HG03025 (cell line): Measurements from ENCODE around the gene CLIP3.
A peak's percentile ranks its signal among the peaks of the same experiment; 100 is the strongest.
"Not testable (repeated sequence)": the region's sequence is repeated elsewhere in the genome, so short reads cannot be mapped to it uniquely, and the experiment has no call there.

Experiments used
- ATAC-seq: cut with Tn5 transposase; IDR thresholded peaks from one replicate; pipeline ENCODE4 v1.9.1; 2021; ENCODE audit warnings: mild to moderate bottlenecking, moderate library complexity; ENCODE audit not compliant: unreplicated experiment, low FRiP score

Gene CLIP3

DNA sequence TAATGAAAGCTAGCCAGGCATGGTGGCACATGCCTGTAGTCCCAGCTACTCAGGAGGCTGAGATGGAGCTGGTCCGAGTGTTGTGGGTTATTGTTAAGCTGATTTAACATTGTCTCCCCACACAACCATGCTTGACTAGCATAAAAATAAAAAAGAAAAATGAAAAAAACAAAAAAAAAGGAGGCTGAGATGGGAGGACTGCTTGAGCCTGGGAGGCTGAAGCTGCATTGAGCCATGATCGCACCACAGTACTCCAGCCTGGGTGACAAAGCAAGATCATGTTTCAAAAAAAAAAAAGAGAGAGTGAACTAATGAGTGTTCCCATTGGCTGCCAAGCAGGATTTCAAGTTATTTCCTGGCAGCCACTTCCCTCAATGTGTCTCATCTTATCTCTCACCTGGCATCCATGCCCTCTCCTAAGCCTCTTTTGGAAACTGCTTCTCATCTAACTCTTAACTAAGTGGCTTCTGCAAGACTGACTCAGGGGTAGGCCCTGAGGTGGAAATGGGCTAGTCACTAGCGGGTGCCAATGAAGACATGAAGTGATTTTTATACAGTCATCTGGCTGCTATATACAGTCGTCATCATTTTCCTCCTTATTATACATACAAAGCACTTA lies 16.5 kb upstream of the CLIP3 start:
- no peak for ATAC-seq

DNA sequence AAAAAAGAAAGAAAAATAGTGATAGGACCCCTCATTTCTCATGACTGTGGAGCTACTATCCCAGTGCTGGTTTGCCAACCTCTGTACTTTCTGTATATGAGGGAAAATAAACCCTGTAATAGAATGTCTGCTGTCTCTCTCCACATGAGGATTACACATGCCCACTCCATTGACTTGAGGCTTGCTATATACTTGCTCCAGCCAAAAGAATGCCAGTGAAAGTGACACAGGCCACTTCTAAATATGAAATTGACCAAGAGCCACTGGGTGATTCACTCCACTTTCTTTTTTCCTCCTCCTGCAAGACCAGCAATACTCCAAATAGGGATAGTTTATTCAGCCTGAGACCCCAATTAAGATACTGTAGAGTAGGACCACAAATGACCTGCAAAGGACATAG lies 15.2 kb upstream of the CLIP3 start:
- no peak for ATAC-seq

DNA sequence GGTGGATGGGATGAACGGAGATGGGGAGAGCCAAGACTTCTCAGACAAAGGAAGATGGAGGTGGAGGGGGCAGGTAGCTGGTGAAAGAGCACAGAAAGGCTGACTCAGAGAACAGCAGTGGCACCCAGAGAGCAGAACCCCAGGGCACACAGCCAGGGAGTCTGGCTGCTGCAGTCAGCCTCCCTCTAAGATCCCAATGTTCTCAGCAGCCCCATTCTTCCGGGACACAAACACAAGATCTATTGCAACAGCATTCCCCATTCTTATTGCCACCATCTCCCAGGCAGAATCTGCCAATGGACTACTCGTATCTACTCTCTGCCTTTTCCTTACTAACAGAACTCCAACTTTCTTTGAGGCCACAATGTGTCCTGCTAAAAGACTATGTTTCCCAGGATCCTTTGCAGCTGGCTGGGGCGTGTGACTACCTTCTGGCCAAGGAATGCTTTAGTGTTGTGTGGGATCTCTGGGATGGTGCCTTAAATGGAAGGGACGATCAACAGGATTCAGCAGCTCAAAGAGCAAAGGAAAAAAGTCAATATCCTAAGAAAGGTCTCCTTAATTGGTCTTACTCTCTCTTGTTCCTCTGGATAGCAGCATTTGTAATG lies 13.9 kb upstream of the CLIP3 start:
- no peak for ATAC-seq

DNA sequence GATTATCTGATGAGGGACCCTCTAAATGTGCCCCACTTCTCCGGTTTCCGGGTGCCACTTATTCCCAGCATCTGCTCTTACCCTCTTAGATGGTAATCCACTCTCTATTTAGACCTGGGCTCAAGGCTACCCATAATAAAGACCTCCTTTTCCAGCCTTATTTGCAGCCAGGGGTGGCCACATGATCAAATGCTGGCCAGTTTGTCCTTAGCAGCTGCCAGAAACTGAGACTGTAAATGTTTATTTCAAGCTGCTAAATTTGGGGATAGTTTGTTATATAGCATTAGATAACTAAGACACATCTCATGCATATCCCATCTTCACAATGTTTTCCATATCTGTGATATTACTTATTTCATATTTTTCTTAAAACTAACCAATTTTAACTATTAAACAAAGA lies 11.3 kb upstream of the CLIP3 start:
- no peak for ATAC-seq

DNA sequence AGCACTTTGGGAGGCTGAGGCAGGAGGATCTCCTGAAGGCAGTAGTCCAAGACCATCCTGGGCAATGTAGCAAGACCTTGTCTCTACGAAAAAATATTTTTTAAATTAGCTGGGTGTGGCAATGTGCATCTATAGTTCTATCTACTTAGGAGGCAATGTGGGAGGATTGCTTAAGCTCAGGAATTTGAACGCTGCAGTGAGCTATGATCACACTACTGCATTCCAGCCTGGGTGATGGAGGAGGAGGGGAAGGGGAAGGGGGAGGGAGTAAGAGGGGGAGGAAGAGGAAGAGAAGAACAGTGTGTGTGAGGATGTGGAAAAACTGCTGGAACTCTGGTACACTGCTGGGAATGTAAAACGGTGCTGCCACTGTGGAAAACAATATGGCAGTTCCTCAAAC lies 9.2 kb upstream of the CLIP3 start:
- ATAC-seq = no peak

DNA sequence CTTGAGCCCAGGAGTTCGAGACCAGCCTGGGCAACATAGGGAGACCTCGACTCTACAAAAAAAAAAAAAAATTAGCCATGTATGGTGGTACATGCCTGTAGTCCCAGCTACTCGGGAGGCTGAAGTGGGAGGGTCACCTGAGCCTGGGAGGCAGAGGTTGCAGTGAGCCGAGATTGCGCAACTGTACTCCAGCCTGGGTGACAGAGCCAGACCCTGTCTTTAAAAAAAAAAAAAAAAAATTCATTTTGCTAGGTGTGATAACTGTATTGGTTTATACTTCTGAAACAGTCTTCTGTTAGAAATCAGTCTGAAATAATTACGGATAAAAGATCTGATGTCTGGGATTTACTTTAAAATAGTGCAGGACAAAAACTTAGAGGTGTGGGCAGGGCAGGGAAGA lies 8.4 kb upstream of the CLIP3 start:
- ATAC-seq = not testable (repeated sequence)

DNA sequence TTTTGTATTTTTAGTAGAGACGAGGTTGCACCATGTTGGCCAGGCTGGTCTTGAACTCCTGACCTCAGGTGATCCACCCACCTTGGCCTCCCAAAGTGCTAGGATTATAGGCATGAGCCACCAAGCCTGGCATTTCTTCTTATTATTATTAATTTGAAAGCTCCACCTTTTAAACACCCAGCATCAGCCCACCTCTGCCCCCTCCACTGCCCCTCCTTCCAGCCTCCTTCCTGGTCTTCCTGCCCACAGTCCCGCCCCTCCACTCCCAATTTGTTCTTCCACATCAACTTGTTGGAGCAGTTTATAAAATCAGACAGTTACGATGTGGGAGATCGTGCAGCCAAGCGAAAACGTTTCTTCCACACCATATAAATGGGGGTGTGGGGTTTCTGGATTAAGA lies 7.8 kb upstream of the CLIP3 start:
- ATAC-seq = no peak

DNA sequence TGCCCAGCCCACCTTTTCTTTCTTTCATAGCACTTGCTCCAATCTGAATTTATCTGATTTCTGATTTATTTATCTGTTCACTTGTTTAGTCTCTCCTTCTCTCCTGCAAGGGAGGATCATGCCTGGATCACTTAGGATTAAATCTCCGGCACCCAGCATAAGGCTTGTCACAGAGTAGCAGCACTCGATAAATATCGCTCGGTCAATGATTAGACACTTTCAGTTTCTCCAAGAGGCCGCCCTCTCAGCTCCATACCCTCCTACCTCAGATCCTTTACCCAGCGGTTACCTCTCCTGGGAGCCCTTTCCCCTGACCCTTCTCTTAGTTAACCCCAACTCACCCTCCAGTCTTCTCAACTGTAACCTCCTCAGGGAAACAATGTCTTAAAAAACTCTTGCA lies 1.4 kb downstream of the CLIP3 start:
- no peak for ATAC-seq

DNA sequence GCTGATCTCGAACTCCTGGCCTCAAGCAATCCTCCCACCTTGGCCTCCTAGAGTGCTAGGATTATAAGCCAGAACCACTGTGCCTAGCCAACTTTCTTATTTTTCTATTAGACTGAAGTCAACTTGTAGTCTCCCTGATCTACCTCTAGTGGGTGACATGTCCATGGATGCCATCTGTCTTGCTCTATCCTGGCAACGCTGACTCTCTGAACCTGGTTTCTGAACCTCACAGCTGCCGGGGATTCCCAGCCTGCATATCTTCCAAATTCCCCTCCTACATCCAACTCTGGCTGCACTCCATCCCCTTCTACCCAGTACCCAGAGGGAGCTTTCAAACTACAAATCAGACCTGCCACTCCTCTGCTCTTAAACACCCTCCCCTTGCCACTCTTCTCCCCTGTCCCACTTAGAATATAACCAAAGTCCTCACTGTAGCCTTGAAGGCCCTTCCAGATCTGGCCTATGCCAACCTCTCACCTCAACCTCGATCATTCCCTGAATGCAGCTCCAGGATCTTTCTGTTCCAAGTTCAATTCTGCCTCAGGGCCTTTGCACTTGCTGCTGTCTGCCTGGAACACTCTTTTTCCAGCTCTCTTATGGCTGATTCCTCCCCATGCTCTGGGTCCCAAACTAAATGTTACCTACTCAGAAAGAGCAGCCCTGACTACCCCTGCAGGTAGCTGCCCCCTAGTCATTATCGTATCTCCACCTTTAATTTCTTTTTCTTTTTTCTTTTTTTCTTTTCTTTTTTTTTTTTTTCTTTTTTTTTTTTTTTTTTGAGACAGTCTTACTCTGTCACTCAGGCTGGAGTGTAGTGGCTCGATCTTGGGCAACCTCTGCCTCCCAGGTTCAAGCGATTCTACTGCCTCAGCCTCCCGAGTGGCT lies 2.2 kb downstream of the CLIP3 start:
- no peak for ATAC-seq

DNA sequence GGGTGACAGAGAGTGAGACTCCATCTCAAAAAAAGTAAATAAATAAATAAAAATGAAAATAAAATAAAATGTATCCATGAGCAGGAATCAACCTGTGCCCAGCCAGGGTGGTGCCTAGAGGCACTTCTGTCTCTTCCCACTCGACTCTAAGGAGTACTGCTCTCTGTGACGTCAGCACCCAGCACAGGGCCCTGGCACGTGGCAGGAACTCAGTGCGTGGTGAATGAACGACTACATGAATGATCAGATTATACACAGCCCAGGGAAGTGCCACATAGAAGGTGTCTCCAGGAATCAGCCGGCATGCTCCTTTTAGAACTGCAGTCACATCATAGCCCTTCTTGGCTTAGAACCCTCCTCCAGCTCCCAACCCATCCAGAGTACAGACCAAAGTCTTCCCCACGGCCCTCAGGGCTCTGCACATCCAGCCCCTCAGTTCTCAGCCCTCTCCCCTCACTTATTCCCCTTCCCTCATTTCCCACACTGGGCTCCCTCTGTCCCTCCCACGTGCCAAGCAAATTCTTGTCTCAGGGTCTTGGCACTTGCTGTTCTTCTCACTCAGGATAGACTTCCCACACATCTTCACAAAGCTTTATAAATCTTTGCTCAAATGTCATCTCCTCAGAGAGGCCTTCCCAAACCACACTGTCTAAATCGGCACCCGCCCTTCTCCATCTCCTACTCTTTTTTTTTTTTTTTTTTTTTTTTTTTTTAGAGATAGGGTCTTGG lies 4.2 kb downstream of the CLIP3 start:
- no peak for ATAC-seq

DNA sequence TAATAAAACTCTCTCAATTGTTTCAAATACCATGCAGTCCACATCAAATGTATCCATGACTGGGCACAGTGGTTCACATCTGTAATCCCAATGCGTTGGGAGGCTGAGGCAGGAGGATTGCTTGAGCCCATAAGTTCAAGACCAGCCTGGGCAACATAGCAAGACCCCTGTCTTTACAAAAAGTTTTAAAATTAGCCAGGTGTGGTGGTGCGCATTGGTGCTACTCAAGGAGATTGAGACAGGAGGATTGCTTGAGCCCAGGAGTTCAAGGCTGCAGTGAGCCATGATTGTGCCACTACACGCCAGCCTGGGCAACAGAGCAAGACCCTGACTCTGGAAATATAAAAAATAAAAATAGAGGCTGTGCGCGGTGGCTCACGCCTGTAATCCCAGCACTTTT lies 5.0 kb downstream of the CLIP3 start:
- ATAC-seq = no peak

DNA sequence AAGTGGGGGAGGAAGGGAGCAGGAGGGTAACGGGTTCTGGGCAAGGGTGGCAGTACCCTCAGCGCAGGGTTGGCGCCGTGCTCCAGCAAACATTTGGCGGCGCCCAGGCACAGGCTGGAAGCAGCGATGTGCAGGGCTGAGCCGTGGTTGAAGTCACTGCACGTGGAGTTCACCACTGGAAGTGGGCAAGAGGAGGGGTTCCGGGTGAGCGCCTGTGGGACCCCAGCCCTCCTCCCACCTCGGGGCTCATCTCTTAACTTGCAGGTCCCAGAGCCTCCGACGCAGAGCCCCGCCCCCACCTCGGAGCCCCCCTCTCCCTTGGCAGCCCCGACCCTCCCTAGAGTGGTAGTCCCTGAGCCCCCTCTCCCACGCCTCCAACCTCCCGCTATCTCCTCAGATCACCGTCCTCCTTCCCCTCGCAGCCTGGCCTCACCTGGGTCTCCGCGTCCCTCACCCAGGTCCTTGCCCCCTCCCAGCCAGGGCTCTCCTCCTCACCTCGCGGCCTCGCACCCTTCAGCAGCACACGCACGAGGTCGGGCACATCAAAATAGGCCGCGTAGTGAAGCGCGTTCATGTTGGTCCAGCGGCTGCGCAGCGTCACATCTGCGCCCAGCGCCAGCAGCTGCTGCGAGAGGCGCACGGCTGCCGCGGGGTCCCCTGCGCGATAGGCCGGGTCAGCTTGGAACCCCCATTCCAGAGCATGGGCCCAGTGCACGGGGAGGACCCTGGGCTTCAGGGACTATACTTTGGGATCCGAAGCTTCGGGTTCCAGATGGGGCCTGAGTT lies 6.4 kb downstream of the CLIP3 start:
- no peak for ATAC-seq

DNA sequence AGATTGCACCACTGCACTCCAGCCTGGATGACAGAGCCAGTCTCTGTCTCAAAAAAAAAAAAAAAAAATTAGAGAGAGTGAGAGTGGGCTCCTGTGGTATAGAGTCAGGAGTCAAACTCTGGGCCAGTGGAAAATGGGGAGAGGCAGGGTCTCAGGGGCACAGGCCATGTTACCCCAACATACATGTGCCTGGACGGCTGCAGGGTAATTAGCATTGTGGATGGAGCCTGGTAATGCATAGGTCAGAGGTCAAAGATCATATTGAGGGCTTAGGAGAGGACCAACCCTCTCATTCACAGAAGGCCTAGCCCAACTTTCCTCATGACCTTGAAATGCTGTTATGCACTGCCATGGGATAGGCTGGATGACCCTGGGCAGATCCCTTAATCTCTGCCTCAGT lies 7.1 kb downstream of the CLIP3 start:
- ATAC-seq = no peak

DNA sequence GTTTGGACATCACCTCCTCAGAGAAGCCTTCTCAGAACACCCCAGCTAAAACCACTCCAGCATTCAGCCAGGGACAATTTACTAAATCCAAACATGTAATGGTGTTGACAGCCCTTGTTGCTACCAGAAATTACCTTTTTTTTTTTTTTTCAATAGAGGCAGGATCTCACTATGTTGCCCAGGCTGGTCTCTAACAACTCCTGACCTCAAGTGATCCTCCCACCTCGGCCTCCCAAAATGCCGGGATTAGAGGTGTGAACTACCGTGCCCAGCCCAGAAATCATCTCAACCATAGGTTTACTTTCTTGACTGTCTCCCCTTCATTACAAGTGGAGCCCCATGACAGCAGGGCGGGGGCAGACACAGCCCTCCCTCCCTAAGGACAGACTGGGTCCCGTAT lies 9.2 kb downstream of the CLIP3 start:
- no peak for ATAC-seq

DNA sequence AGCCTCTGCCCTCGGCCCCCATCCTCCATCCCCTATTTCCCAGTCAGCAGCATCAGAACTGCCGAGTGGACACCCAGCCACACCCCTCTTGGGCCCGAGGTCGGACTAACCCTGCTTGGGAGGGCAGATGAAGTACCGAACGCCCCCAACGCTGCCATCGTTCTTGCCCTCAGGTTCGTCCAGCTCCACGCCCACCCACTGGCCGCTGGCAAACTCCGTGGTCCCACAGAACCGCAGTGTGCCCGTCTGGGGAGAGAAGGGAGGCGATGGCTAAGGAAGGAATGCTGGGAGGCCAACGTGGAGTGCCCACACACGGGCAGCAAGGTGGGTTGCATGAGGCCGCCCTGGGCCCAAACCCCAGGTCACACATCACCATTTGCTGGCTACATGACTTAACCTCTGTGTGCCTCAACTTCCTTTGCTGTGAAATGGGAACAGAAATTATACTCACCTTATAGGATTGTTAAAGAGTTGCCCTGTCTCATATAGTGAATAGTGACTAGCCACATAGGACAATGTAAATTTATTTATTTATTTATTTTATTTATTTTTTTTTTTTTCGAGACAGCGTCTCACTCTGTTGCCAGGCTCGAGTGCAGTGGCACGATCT lies 13.5 kb downstream of the CLIP3 start:
- ATAC-seq = no peak

DNA sequence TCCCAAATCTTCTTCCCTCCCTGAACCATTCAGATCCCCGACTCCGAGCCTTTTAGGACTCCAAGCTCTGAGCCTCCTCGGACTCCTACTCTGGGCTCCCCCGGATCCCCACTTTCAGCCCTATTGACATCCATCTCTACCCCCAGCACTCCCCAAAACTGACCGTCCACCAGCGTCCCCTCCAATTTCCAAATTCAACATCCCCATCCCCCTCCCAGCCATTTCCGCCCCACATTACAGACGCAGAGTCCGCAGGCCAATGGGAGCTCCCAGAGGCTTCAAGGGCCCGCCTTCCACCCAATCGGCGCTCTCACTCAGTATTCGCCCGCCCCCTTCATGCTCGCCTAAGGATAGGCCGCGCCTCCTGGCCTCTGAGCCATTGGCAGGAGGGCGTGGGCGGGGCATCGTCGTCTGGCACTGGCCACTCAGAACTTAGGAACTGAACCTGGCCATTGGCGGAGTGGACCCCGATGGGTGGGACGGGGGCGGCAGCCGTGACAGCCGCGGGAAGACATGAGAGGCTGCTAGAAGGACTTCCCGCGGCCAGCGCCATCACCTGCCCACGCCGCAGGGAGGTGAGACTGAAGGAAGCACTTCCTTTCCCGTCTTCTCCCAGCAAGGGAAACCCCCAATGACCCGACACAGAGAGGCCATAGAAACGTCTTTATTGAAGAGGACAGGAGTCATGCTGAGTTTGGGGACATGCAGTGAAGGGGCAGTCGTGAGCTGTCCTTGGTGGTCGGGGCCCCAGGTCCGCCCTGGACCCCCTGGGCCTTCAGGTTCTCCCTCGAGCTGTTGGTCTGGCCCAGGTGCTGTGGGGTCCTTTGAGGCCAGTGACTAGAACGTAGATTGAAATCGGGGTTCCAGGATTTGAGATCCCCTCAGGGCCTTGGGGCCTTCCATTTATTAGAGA lies 18.4 kb downstream of the CLIP3 start, which contains the start of gene ALKBH6:
Gene ALKBH6 (minus strand): TSS at position 202 of the 913 bp plus-strand sequence. CDS start 816 bp downstream, outside the sequence.
- peak; percentile 94 for ATAC-seq

DNA sequence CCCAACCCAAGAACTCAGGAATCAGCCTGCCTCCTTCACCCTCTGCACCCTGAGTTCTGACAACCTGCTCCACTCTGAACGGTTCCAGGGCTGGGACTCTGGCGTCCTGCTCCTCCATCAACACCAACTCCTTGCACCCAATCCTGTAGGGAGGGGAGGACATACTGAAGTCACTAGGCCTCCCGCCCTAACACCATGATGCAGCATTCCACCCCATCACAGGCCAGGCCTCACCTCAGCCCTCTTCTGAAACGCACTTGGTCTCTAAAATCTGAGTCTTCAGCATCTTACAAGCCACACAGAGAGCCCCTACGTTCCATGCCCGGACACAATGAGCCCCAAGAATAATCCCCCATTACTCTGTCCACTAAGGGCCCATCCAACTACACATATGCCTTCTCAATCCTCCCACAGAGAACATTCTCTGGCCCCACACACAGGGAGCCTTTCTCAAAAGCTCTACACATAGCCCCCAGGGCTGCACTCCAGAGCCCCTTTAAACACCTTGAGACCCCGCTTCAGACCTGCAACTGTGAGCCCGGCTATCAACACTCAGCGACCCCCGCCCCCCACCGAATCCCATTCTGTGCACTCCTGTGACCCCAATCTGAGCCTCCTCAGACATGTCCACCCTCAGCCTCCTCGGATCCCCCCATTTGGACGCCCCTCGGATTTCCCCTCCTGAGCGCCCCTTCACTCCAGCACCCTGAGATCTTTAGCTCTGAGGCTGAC lies 19.2 kb downstream of the CLIP3 start:
- no peak for ATAC-seq

DNA sequence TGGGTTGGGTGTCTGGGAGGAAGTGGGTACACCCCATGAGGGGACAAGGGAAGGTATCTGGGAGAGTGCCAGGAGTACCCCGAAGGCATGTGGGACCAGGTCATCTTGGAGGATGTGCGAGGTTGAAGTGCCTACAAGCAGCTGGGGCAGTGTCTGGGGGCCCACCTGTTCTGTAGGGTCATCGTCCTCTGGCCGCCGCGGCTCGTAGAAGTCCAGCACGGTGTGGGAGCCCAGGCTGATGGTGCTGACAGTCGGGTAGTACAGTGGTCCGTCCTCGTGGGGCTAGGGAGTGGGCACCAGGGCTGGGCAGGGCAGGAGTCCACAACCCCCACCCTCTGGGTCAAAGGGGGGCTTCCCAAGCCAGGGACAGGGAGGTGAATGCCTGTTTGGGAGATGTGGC lies 22.3 kb downstream of the CLIP3 start:
- ATAC-seq = no peak
